Spleen (tissue), 11 donors: ENCODE data around the gene ATP10D. TPM values are rescaled to one million over a fixed set of nuclear protein-coding genes. Genes with fewer than 3 reads are reported as not detected.

ENCODE experiments used
- DNase-seq: peaks from one replicate; pipeline ENCODE4 v3.0.0-alpha.2; 2020
- H3K27ac ChIP-seq, 8 donors: fragments of 200-600 bp; sonication (generic) in 7 of 8; 1 replicate in 4 of 8; 2 replicates in 4 of 8; pipeline versions ENCODE4 v1.5.0 to v1.8.0; 2016 to 2021; ENCODE audit warnings: inconsistent platforms in 4 of 8, mild to moderate bottlenecking in 4 of 8, moderate library complexity in 1 of 8
- H3K27me3 ChIP-seq, 7 donors: fragments of 200-600 bp; sonication (generic) in 6 of 7; replicated peaks in 1 of 7; 1 replicate in 4 of 7; 2 replicates in 3 of 7; pipeline versions ENCODE4 v1.5.0 to v1.8.0; 2016 to 2021; ENCODE audit warnings: inconsistent platforms in 3 of 7, mild to moderate bottlenecking in 1 of 7
- H3K36me3 ChIP-seq, 6 donors: fragments of 200-600 bp; sonication (generic) in 5 of 6; 1 replicate in 4 of 6; 2 replicates in 2 of 6; pipeline versions ENCODE4 v1.5.0 to v1.8.0; 2016 to 2021; ENCODE audit warnings: inconsistent platforms in 2 of 6
- H3K4me1 ChIP-seq, 6 donors: fragments of 200-600 bp; sonication (generic) in 5 of 6; 1 replicate in 3 of 6; 2 replicates in 3 of 6; pipeline versions ENCODE4 v1.5.0 to v1.8.0; 2016 to 2021; ENCODE audit warnings: inconsistent platforms in 3 of 6
- H3K4me3 ChIP-seq, 8 donors: fragments of 200-600 bp; sonication (generic) in 7 of 8; 1 replicate in 4 of 8; 2 replicates in 4 of 8; pipeline versions ENCODE4 v1.5.0 to v1.8.0; 2016 to 2021; ENCODE audit warnings: inconsistent platforms in 4 of 8, mild to moderate bottlenecking in 4 of 8, moderate library complexity in 2 of 8
- H3K9me3 ChIP-seq, 8 donors: fragments of 200-600 bp; sonication (generic) in 7 of 8; 1 replicate in 4 of 8; 2 replicates in 4 of 8; pipeline versions ENCODE4 v1.5.0 to v1.8.0; 2016 to 2021; ENCODE audit warnings: inconsistent platforms in 4 of 8
- CTCF ChIP-seq, 11 experiments: fragments of 200-600 bp in 7 of 11; fragments of 450-650 bp in 4 of 11; sonication (generic) in 4 of 11; IDR thresholded peaks in 8 of 11; conservative IDR thresholded peaks in 3 of 11; 1 replicate in 7 of 11; 2 replicates in 4 of 11; pipeline versions ENCODE4 v1.4.0 to v1.8.0; 2016 to 2021; ENCODE audit warnings: antibody characterized with exemption in 11 of 11, inconsistent platforms in 4 of 11, mild to moderate bottlenecking in 1 of 11
- POLR2A ChIP-seq, 3 donors: fragments of 450-650 bp; IDR thresholded peaks; one replicate each; pipeline ENCODE4 v1.5.1; 2017; ENCODE audit warnings: antibody characterized with exemption in 3 of 3, mild to moderate bottlenecking in 1 of 3
- POLR2AphosphoS5 ChIP-seq, 3 donors: sonication (generic); formaldehyde crosslinking; IDR thresholded peaks; one replicate each; pipeline ENCODE4 v1.5.1; 2017; ENCODE audit warnings: antibody characterized with exemption in 3 of 3
- WGBS, 5 donors: extraction: QIAGEN DNeasy Blood & Tissue Kit in 3 of 5; methylation state at CpG; one replicate each; pipeline versions ENCODE4 v1.1.5 to v1.1.7; 2013 to 2018; 5-methylcytosine and 5-hydroxymethylcytosine counted together
- intact Hi-C: fragments of 100-400 bp; cut with DNase I; formaldehyde crosslinking; loops from one replicate; pipeline ENCODE4 v1.15.0; 2023; ENCODE audit warnings: low total_unique reads
- polyA plus RNA-seq, 3 donors: library from polyadenylated mRNA; stranded (reverse); fragments of 200-250 nt; gene quantifications; one replicate each; pipeline ENCODE4 v1.2.1, GENCODE V29; 2013
- total RNA-seq, 7 donors: library from RNA; depleted of rRNA in 3 of 7; stranded (reverse); fragments of >200 nt in 3 of 7; fragmentation: NEBNext Ultra II Directional in 4 of 7; extraction: Animal tissue kit (Norgen Biotek cat#: 25700) in 4 of 7; gene quantifications; one replicate each; pipeline versions ENCODE4 v1.1.0 to v1.2.1, GENCODE V29; 2016 to 2021
- donor health status: healthy with polysubstance abuse.
- donor health status: DM: no; HTN: no; CAD: no; lungs with moderate emphysema.
- donor health status: DM: no; HTN: no; CAD: no.
- donor health status: Bipolar disorder and iron deficiency.
- donor health status: healthy.
- donor health status: DM: no; HTN: no; CAD: no.
- donor health status: DM: yes; HTN: yes; CAD: no.

ATP10D gene
- total and polyA plus RNA-seq, 10 donors, result 4.6 to 79.1 (median 51.2) TPM

GRCh38 chr4:47462799-47463234 is 22.3 kb upstream of the ATP10D start:
- H3K4me1 ChIP-seq, result peaks cover 0 to 54% (median 22%) of the 10 kb centered on the region in 6 donors
- peak overlapping the region; percentile 79 to 93 (median 88) for H3K4me3 ChIP-seq
- H3K27me3 ChIP-seq, result no peaks in the 10 kb centered on the region
- intact Hi-C loops, result loop anchor here (10.0 kb wide), 1 partner anchor 102 kb away; no protein-coding TSS in a partner anchor
- no peak for DNase-seq
- TF ChIP-seq POLR2AphosphoS5 (IDR thresholded peaks at IDR 0.05) (no peak), POLR2A (IDR thresholded peaks at IDR 0.05) (no peak), CTCF (IDR thresholded peaks at IDR 0.05 in 8 of 11, conservative IDR thresholded peaks at IDR 0.05 in 3 of 11) (no peak)
- 5 to 13% (median 8%) methylated on average over 6 of the region's 6 CpGs for WGBS, 5 donors
- H3K9me3 ChIP-seq, result no peaks in the 10 kb centered on the region
- H3K27ac ChIP-seq, result peak overlapping the region; percentile 84 to 95 (median 90)
- H3K36me3 ChIP-seq, result peaks cover 0 to 22% (median 7%) of the 10 kb centered on the region in 6 donors

GRCh38 chr4:47463235-47463956 is 21.7 kb upstream of the ATP10D start, which contains the start of gene COMMD8:
Gene COMMD8, minus strand, starts transcription at chr4:47463702. Its CDS starts 51 bp downstream, at chr4:47463651.
- H3K4me1 ChIP-seq, result peaks cover 0 to 54% (median 22%) of the 10 kb centered on the region in 6 donors
- peak; percentile 26 to 67 (median 55) for TF ChIP-seq CTCF (IDR thresholded peaks at IDR 0.05 in 8 of 11, conservative IDR thresholded peaks at IDR 0.05 in 3 of 11)
- peak; percentile 94 to 96 (median 95) for TF ChIP-seq POLR2AphosphoS5 (IDR thresholded peaks at IDR 0.05)
- TF ChIP-seq POLR2A (IDR thresholded peaks at IDR 0.05), result peak in 1 of 3 donors; percentile 24
- H3K27me3 ChIP-seq, result no peaks in the 10 kb centered on the region
- peaks cover 0 to 18% (median 7%) of the 10 kb centered on the region in 6 donors for H3K36me3 ChIP-seq
- WGBS, 5 donors, result 0 to 1% (median 0%) methylated on average over 41 to 51 of the region's 51 CpGs
- peak; percentile 100 for DNase-seq
- intact Hi-C loops, result loop anchor here (10.0 kb wide), 1 partner anchor 101 kb away; no protein-coding TSS in a partner anchor
- no peaks in the 10 kb centered on the region for H3K9me3 ChIP-seq
- peak within 1 kb of the TSS; percentile 79 to 93 (median 88) for H3K4me3 ChIP-seq
- peak within 1 kb of the TSS; percentile 84 to 95 (median 90) for H3K27ac ChIP-seq

GRCh38 chr4:47465004-47465403 is 20.1 kb upstream of the ATP10D start:
- no peak for TF ChIP-seq CTCF (IDR thresholded peaks at IDR 0.05 in 8 of 11, conservative IDR thresholded peaks at IDR 0.05 in 3 of 11)
- no peak for TF ChIP-seq POLR2A (IDR thresholded peaks at IDR 0.05)
- TF ChIP-seq POLR2AphosphoS5 (IDR thresholded peaks at IDR 0.05), result no peak
- Histone ChIP-seq H3K9me3 (no peaks in the 10 kb centered on the region), H3K36me3 (peaks cover 0 to 2% (median 0%) of the 10 kb centered on the region in 6 donors), H3K4me1 (peaks cover 0 to 50% (median 22%) of the 10 kb centered on the region in 6 donors), H3K27ac (peak overlapping the region in 1 of 8 donors; percentile 3), H3K27me3 (no peaks in the 10 kb centered on the region), H3K4me3 (no peak overlapping the region)
- 32 to 64% (median 39%) methylated on average over 2 of the region's 2 CpGs for WGBS, 5 donors
- intact Hi-C loops, result loop anchor here (10.0 kb wide), 1 partner anchor 100 kb away; no protein-coding TSS in a partner anchor
- no peak for DNase-seq
